ENCODE data around the gene NOTCH4. TPM values are rescaled to one million over a fixed set of nuclear protein-coding genes. Genes with fewer than 3 reads are reported as not detected.

NOTCH4 gene
- total RNA-seq, 4 donors from 2014 or later: 15.1 to 208 (median 49.7) TPM

GRCh38 chr6:32151181-32151862, 72.5 kb downstream of the NOTCH4 start:
- no peak for ATAC-seq (ENCODE audit: low FRiP score)
- DNase-seq (ENCODE audit: low spot score): no peak
- TF ChIP-seq CTCF (IDR thresholded peaks at IDR 0.05): no peak

GRCh38 chr6:32149932-32150870, 73.7 kb downstream of the NOTCH4 start:
- no peak for DNase-seq (ENCODE audit: low spot score)
- TF ChIP-seq CTCF (IDR thresholded peaks at IDR 0.05): no peak
- no peak for ATAC-seq (ENCODE audit: low FRiP score)

GRCh38 chr6:32149092-32149755, 74.6 kb downstream of the NOTCH4 start:
- no peak for TF ChIP-seq CTCF (IDR thresholded peaks at IDR 0.05)
- no peak for DNase-seq (ENCODE audit: low spot score)
- ATAC-seq (ENCODE audit: low FRiP score): no peak

- DNase-seq (ENCODE audit: low spot score) (peak; percentile 46), ATAC-seq (ENCODE audit: low FRiP score) (peak; percentile 53)
- TF ChIP-seq CTCF (IDR thresholded peaks at IDR 0.05): no peak
Observed at GRCh38 chr6:32148289-32149091, 75.4 kb downstream of the NOTCH4 start.

GRCh38 chr6:32147401-32148132, 76.3 kb downstream of the NOTCH4 start:
- DNase-seq (ENCODE audit: low spot score) (no peak), ATAC-seq (ENCODE audit: low FRiP score) (no peak)
- TF ChIP-seq CTCF (IDR thresholded peaks at IDR 0.05): no peak

- no peak for TF ChIP-seq CTCF (IDR thresholded peaks at IDR 0.05)
- DNase-seq (ENCODE audit: low spot score) (no peak), ATAC-seq (ENCODE audit: low FRiP score) (no peak)
Observed at GRCh38 chr6:32146687-32147086, 77.2 kb downstream of the NOTCH4 start.
